ENCODE results near the gene CMTM3.

The CMTM3 gene

GRCh38 chr16:66634527-66635196 is 30.2 kb downstream of the CMTM3 start:
- H3K4me3 ChIP-seq (replicated peaks; ENCODE audit: low read depth, low read length) = no peak overlapping the region
- no peak for TF ChIP-seq CTCF (IDR thresholded peaks at IDR 0.05; ENCODE audit: insufficient read depth, low read length, poor library complexity, severe bottlenecking)

DNA sequence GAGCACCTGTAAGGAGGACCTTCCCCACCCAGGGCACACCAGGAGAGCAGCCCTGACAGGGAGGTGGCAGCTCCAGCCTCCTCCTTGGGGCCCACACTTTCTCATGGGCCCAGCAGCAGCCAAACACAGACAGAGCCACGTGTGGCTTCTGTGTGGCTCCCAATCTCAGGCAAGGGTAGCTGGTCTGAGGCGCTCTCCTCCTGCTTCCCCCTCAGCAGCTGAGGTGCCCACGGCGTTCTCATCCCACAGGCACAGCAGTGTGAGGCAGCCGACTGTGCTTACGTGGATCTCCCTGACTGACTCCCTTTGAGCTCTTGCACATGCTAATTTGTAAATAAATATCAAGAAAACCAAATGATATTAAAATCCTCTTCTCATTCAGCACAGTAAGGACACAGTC is 30.9 kb downstream of the CMTM3 start:
- Histone ChIP-seq H3K27me3 (replicated peaks; ENCODE audit: control insufficient read depth, insufficient read depth, low read length) (no peaks in the 10 kb centered on the region), H3K36me3 (ENCODE audit: control insufficient read depth, insufficient read depth, low read length) (no peaks in the 10 kb centered on the region), H3K4me3 (replicated peaks; ENCODE audit: low read depth, low read length) (no peak overlapping the region)
- no peak for TF ChIP-seq CTCF (IDR thresholded peaks at IDR 0.05; ENCODE audit: insufficient read depth, low read length, poor library complexity, severe bottlenecking)
- DNase-seq (ENCODE audit: extremely low read depth, insufficient read length) = no peak

More at GRCh38 chr16:66634527-66635196, 30.2 kb downstream of the CMTM3 start:
- DNase-seq (ENCODE audit: extremely low read depth, insufficient read length) = no peak
- H3K27me3 ChIP-seq (replicated peaks; ENCODE audit: control insufficient read depth, insufficient read depth, low read length) = no peaks in the 10 kb centered on the region
- no peaks in the 10 kb centered on the region for H3K36me3 ChIP-seq (ENCODE audit: control insufficient read depth, insufficient read depth, low read length)

- H3K36me3 ChIP-seq (ENCODE audit: control insufficient read depth, insufficient read depth, low read length) = no peaks in the 10 kb centered on the region
- no peak overlapping the region for H3K4me3 ChIP-seq (replicated peaks; ENCODE audit: low read depth, low read length)
- no peak for DNase-seq (ENCODE audit: extremely low read depth, insufficient read length)
- no peaks in the 10 kb centered on the region for H3K27me3 ChIP-seq (replicated peaks; ENCODE audit: control insufficient read depth, insufficient read depth, low read length)
- no peak for TF ChIP-seq CTCF (IDR thresholded peaks at IDR 0.05; ENCODE audit: insufficient read depth, low read length, poor library complexity, severe bottlenecking)
Measured at GRCh38 chr16:66636199-66636598, 31.7 kb downstream of the CMTM3 start.

DNA sequence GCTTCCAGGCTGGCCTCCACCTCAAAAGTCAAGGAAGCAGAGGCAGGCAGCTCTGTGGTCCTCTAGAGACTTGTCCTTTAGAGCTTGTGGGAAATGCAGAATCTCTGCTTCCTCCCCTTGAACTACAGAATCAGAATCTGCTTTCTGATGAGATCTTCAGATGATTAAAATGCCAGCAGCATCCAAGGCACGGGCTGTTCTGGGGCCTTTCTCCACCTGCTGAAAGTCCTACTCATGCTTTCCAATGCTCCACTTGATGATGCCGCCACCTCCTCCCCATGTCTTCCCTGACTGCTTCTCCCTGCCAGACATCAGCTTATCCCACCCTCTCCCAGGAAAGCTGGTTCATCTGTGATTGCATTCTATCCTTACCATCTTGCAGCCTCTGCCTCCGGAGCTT is 33.3 kb downstream of the CMTM3 start:
- Histone ChIP-seq H3K4me3 (replicated peaks; ENCODE audit: low read depth, low read length) (no peak overlapping the region), H3K36me3 (ENCODE audit: control insufficient read depth, insufficient read depth, low read length) (no peaks in the 10 kb centered on the region), H3K27me3 (replicated peaks; ENCODE audit: control insufficient read depth, insufficient read depth, low read length) (no peaks in the 10 kb centered on the region)
- no peak for DNase-seq (ENCODE audit: extremely low read depth, insufficient read length)
- TF ChIP-seq CTCF (IDR thresholded peaks at IDR 0.05; ENCODE audit: insufficient read depth, low read length, poor library complexity, severe bottlenecking) = no peak

GRCh38 chr16:66639091-66639885 is 34.8 kb downstream of the CMTM3 start:
- H3K36me3 ChIP-seq (ENCODE audit: control insufficient read depth, insufficient read depth, low read length) = no peaks in the 10 kb centered on the region
- no peak overlapping the region for H3K4me3 ChIP-seq (replicated peaks; ENCODE audit: low read depth, low read length)
- DNase-seq (ENCODE audit: extremely low read depth, insufficient read length) = no peak
- TF ChIP-seq CTCF (IDR thresholded peaks at IDR 0.05; ENCODE audit: insufficient read depth, low read length, poor library complexity, severe bottlenecking) = no peak
- no peaks in the 10 kb centered on the region for H3K27me3 ChIP-seq (replicated peaks; ENCODE audit: control insufficient read depth, insufficient read depth, low read length)

Data from GM06990 (cell line).